ENCODE data around the gene KSR2.
"Not testable (repeated sequence)": the region's sequence is repeated elsewhere in the genome, so short reads cannot be mapped to it uniquely, and the experiment has no call there.

The KSR2 gene

GRCh38 chr12:117768860-117769259 is 199.9 kb downstream of the KSR2 start:
- DNase-seq (ENCODE audit: low spot score), result no peak
- FAIRE-seq, result no peak

GRCh38 chr12:117766008-117766407 is 202.8 kb downstream of the KSR2 start:
- no peak for FAIRE-seq
- no peak for DNase-seq (ENCODE audit: low spot score)

- FAIRE-seq, result no peak
Measured at GRCh38 chr12:117762143-117762542, 206.6 kb downstream of the KSR2 start.

GRCh38 chr12:117761528-117762100 is 207.2 kb downstream of the KSR2 start:
- DNase-seq (ENCODE audit: low spot score), result no peak
- FAIRE-seq, result no peak

More at GRCh38 chr12:117762143-117762542, 206.6 kb downstream of the KSR2 start:
- DNase-seq (ENCODE audit: low spot score), result no peak

GRCh38 chr12:117760990-117761389 is 207.8 kb downstream of the KSR2 start:
- DNase-seq (ENCODE audit: low spot score), result no peak
- FAIRE-seq, result no peak

GRCh38 chr12:117750657-117751056 is 218.1 kb downstream of the KSR2 start:
- DNase-seq (ENCODE audit: low spot score) (no peak), FAIRE-seq (no peak)

GRCh38 chr12:117749431-117749830 is 219.4 kb downstream of the KSR2 start:
- no peak for FAIRE-seq

GRCh38 chr12:117746358-117746757 is 222.4 kb downstream of the KSR2 start:
- not testable (repeated sequence) for FAIRE-seq; DNase-seq (ENCODE audit: low spot score)

More at GRCh38 chr12:117749431-117749830, 219.4 kb downstream of the KSR2 start:
- DNase-seq (ENCODE audit: low spot score), result no peak

- FAIRE-seq, result no peak
- DNase-seq (ENCODE audit: low spot score), result no peak
Measured at GRCh38 chr12:117744418-117744817, 224.4 kb downstream of the KSR2 start.

GRCh38 chr12:117743761-117744160 is 225.0 kb downstream of the KSR2 start:
- DNase-seq (ENCODE audit: low spot score) (no peak), FAIRE-seq (no peak)

- DNase-seq (ENCODE audit: low spot score) (no peak), FAIRE-seq (no peak)
Measured at GRCh38 chr12:117742721-117743120, 226.1 kb downstream of the KSR2 start.

- no peak for DNase-seq (ENCODE audit: low spot score)
- FAIRE-seq, result no peak
Measured at GRCh38 chr12:117738233-117738632, 230.6 kb downstream of the KSR2 start.

- no peak for DNase-seq (ENCODE audit: low spot score)
Measured at GRCh38 chr12:117733549-117733805, 235.3 kb downstream of the KSR2 start.

GRCh38 chr12:117732761-117733548 is 235.8 kb downstream of the KSR2 start:
- DNase-seq (ENCODE audit: low spot score) (no peak), FAIRE-seq (peak; percentile 52)

More at GRCh38 chr12:117733549-117733805, 235.3 kb downstream of the KSR2 start:
- no peak for FAIRE-seq

- FAIRE-seq; DNase-seq (ENCODE audit: low spot score): not testable (repeated sequence)
Measured at GRCh38 chr12:117731131-117731530, 237.7 kb downstream of the KSR2 start.

- no peak for FAIRE-seq
Measured at GRCh38 chr12:117727301-117727700, 241.5 kb downstream of the KSR2 start.

GRCh38 chr12:117724543-117724942 is 244.2 kb downstream of the KSR2 start:
- FAIRE-seq, result no peak
- DNase-seq (ENCODE audit: low spot score), result no peak

More at GRCh38 chr12:117727301-117727700, 241.5 kb downstream of the KSR2 start:
- no peak for DNase-seq (ENCODE audit: low spot score)

GRCh38 chr12:117718559-117718958 is 250.2 kb downstream of the KSR2 start:
- DNase-seq (ENCODE audit: low spot score) (no peak), FAIRE-seq (no peak)

GRCh38 chr12:117718141-117718540 is 250.6 kb downstream of the KSR2 start:
- no peak for FAIRE-seq
- no peak for DNase-seq (ENCODE audit: low spot score)

- FAIRE-seq (no peak), DNase-seq (ENCODE audit: low spot score) (no peak)
Measured at GRCh38 chr12:117714203-117714602, 254.6 kb downstream of the KSR2 start.

- no peak for DNase-seq (ENCODE audit: low spot score)
- no peak for FAIRE-seq
Measured at GRCh38 chr12:117710121-117710520, 258.7 kb downstream of the KSR2 start.

- no peak for FAIRE-seq
Measured at GRCh38 chr12:117707861-117708260, 260.9 kb downstream of the KSR2 start.

GRCh38 chr12:117703584-117703983 is 265.2 kb downstream of the KSR2 start:
- DNase-seq (ENCODE audit: low spot score) (no peak), FAIRE-seq (no peak)

More at GRCh38 chr12:117707861-117708260, 260.9 kb downstream of the KSR2 start:
- no peak for DNase-seq (ENCODE audit: low spot score)
